Mesenteric fat pad (tissue), 1 donor: ENCODE data around the gene RFC1. TPM values are rescaled to one million over a fixed set of nuclear protein-coding genes. Genes with fewer than 3 reads are reported as not detected.

Experiments used
- microRNA-seq: library from miRNA; unstranded; fragments of <30 nt; microRNA quantifications from one replicate; pipeline ENCODE4 v1.2.0, GENCODE V29; 2020; ENCODE audit warnings: borderline number of aligned reads
- total RNA-seq: library from RNA; stranded (reverse); fragmentation: NEBNext Ultra II Directional; extraction: Animal tissue kit (Norgen Biotek cat#: 25700); gene quantifications from one replicate; pipeline ENCODE4 v1.2.1, GENCODE V29; 2021
- donor health status: DM: yes; HTN: yes; CAD: no.

Gene RFC1
- total RNA-seq, 1 donor from 2014 or later: 31.4 TPM

Small RNAs within 50 kb of the gene (microRNA-seq; reads per million reads assigned to microRNA genes)
- not detected for gene MIR5591

Other genes with a start within 250 kb of the RFC1 start
- 26.1 TPM for gene WDR19, start 183.8 kb downstream of the RFC1 start, total RNA-seq
- 7.4 TPM for gene KLB, start 40.6 kb upstream of the RFC1 start, total RNA-seq
- 1,339 TPM for gene RPL9, start 92.6 kb upstream of the RFC1 start, total RNA-seq
- 8.4 TPM for gene LIAS, start 92.7 kb upstream of the RFC1 start, total RNA-seq
- 73.4 TPM for gene UGDH, start 161.1 kb upstream of the RFC1 start, total RNA-seq